ENCODE data around the gene NCAPD2.

- TF ChIP-seq CTCF (IDR thresholded peaks at IDR 0.05) (no peak), EZH2 (IDR thresholded peaks at IDR 0.05) (no peak)
Observed at GRCh38 chr12:6559500-6559899, 65.6 kb downstream of the NCAPD2 start.

All from neural progenitor cell (in vitro differentiated cells).